T-helper 1 cell treated with Interleukin-12 subunit alpha and Interleukin-12 subunit beta and Interleukin-4 antibody, amounts not matched to agents 30 μg/mL and 1 μg/mL, for 36 hours (primary cell): Measurements from ENCODE around the gene PBXIP1.

ENCODE experiments used
- H3K27ac Mint-ChIP-seq: one replicate; pipeline ENCODE4 v1.8.0; 2021; ENCODE audit warnings: mild to moderate bottlenecking, mixed read lengths
- H3K27me3 Mint-ChIP-seq: one replicate; pipeline ENCODE4 v1.8.0; 2021; ENCODE audit warnings: low read depth, mixed read lengths
- H3K36me3 Mint-ChIP-seq: one replicate; pipeline ENCODE4 v1.8.0; 2021; ENCODE audit warnings: low read depth, mixed read lengths
- H3K4me1 Mint-ChIP-seq: one replicate; pipeline ENCODE4 v1.8.0; 2021; ENCODE audit warnings: low read depth, mixed read lengths
- H3K4me3 Mint-ChIP-seq: one replicate; pipeline ENCODE4 v1.8.0; 2021; ENCODE audit warnings: mild to moderate bottlenecking, moderate library complexity, mixed read lengths
- H3K9me3 Mint-ChIP-seq: one replicate; pipeline ENCODE4 v1.8.0; 2021; ENCODE audit warnings: mixed read lengths

Gene PBXIP1, protein sequence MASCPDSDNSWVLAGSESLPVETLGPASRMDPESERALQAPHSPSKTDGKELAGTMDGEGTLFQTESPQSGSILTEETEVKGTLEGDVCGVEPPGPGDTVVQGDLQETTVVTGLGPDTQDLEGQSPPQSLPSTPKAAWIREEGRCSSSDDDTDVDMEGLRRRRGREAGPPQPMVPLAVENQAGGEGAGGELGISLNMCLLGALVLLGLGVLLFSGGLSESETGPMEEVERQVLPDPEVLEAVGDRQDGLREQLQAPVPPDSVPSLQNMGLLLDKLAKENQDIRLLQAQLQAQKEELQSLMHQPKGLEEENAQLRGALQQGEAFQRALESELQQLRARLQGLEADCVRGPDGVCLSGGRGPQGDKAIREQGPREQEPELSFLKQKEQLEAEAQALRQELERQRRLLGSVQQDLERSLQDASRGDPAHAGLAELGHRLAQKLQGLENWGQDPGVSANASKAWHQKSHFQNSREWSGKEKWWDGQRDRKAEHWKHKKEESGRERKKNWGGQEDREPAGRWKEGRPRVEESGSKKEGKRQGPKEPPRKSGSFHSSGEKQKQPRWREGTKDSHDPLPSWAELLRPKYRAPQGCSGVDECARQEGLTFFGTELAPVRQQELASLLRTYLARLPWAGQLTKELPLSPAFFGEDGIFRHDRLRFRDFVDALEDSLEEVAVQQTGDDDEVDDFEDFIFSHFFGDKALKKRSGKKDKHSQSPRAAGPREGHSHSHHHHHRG

DNA sequence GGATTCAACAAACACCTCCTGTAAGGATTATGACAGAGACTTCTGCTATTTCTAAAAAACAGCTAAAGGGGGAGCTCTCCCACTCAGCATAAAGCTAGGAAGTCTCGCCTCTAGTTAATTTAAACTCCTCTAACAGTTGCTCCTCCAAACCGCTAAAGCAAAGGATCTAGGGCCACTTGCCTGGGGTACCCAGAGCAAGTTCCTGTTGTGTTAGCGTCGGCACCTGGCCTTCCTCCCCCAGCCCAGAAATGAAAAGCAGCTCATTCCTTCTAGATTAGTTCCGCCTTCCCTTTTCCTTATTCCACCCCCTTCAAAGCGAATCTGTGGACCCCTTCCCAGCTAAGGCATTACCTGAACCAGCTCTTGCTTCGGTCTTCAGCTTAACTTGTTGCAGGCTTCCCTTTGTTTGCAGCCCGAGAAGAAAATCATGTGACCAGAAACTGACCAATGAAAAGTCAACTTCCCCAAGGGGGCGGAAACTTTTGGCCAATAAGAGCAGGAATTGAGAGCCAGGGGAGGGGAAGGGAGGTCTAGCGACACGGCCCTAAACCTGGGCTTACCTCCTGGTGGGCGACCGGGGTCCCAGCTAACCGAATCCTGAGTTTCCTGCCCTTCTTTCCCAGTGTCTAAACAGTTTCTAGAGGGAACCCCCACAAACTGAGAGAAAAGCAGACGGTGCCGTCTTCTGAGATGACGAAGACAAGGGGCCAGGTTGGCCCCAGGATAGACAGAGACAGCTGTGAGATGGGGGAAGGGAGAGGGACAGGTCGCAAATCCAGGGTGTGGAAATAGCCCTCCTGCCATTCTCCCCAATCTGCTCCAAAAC lies at the start of gene PBXIP1:
PBXIP1 (minus strand) TSS at position 382 of the 826 bp plus-strand sequence. CDS start 2,378 bp downstream, outside the sequence.
- Mint-ChIP-seq H3K4me3 (peak within 1 kb of the TSS; percentile 98), H3K4me1 (peaks cover 65% of the 10 kb centered on the region), H3K27me3 (no peaks in the 10 kb centered on the region), H3K27ac (peak within 1 kb of the TSS; percentile 100), H3K9me3 (no peaks in the 10 kb centered on the region), H3K36me3 (peaks cover 28% of the 10 kb centered on the region)

DNA sequence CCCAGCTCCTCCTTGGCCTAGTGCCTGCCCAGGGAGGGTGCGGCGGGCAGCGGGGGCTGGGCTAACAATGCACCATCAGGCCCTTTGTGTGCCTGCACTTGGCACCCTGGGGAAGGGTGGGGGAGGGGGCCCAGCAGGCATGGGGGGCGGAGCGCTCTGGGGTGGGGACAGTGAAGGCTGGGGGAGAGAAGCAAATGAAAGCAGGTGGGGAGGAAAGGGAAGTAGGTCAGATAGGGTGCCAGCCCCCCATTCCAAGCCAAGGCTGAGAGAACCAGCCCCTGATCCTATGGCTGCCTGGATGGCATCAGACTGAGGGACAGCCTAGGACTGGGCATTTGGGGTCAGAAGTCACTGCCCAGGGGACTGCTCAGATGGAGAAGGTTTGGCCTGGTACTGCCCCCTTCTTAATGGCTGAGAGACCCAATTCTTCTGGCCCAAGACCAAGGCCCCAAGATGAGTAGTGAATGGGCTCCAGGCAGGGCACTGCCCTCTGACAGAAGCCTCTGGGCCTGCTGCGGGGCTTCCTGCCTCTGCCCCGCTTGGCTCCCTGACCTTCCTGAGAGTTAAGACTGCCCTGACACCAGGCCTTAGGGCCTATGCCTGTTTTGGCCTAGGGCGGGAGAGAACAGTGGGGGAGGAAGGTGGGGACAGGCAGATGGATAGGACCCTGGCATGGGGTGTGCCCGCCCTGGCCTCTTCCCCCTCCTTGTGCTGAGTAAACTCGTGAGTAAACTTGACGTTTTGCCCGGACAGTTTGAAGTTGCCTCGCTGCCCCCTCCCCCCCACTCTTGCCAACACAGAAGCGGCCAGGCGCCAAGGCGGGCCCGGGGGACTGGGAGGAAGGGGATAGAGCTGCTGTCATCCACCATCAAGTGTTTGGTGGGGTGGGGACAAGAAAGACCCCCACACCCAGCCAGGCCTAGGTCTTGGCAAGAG lies 49.4 kb upstream of the PBXIP1 start:
- Mint-ChIP-seq H3K4me1 (peaks cover 41% of the 10 kb centered on the region), H3K4me3 (peak overlapping the region; percentile 88)

DNA sequence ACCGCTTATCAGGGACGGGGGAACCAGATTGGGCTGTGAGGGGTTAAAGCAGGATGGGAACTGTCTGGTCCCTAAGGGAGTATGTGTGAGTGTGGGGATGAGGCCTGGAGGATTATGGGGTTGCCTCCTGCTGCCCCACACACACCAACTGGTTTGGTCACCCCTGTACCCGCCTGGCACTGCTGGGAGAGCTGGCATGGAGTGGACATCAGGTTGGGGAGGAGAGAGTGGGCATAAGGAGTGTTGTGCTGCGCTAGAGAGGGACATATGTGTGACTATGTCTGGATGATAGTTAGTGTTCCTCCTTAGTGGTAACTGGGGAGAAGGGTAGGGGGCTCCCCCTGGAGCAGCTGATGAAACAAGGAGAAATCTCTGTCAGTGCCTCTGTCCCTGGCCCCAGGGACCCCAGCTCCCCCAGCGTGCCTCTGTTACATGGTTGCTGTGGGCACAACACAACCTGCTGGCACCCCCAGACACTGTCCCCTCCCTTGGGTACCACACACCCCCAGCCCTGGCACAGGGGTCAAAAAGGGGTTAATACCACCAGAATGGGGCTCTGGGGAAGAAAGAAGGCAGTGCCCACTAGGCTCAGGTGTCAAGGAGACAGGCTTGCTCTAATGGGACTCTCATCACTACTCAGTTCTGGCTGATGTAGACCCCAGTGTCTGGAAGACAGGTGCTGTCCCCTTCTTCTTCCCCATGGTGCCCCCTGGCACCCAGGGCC lies 48.6 kb upstream of the PBXIP1 start:
- Mint-ChIP-seq H3K36me3 (peaks cover 9% of the 10 kb centered on the region), H3K4me3 (peak overlapping the region; percentile 88), H3K4me1 (peaks cover 43% of the 10 kb centered on the region), H3K9me3 (no peaks in the 10 kb centered on the region), H3K27me3 (no peaks in the 10 kb centered on the region), H3K27ac (peak overlapping the region; percentile 96)

More for the DNA sequence above, 49.4 kb upstream of the PBXIP1 start:
- Mint-ChIP-seq H3K27ac (peak overlapping the region; percentile 96), H3K27me3 (no peaks in the 10 kb centered on the region), H3K9me3 (no peaks in the 10 kb centered on the region), H3K36me3 (peaks cover 15% of the 10 kb centered on the region)

DNA sequence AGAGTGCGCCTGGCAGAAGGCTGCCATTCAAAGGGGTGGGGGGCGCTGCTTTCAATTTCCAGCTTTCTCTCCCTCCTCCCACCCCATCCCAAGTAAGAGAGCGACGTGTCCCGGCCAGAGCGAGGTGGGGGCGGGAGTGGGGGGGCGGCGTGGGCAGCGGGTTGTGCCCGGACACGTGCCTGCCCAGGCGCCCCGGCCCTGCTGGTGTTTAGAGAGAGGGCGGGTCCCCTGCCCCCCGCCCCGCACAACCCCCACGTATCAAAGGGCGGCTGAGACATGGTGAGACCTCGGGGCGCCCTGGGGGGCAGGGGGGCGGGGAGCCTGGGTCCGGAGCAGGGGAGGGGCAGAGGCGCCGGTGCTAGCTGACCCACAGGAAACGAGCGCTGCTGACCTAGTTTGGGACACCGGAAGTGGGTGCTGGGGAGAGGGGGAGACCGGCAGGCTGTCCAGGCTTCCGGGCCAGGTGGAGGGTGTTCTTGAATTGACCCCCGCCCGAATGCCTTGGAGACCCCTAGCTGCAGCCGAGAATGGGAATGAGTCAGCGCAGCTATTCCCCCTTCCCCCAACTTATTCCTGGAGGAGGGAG lies 48.0 kb upstream of the PBXIP1 start:
- Mint-ChIP-seq H3K27ac (peak overlapping the region; percentile 96), H3K4me1 (peaks cover 44% of the 10 kb centered on the region), H3K4me3 (peak overlapping the region; percentile 99), H3K36me3 (peaks cover 6% of the 10 kb centered on the region), H3K9me3 (no peaks in the 10 kb centered on the region), H3K27me3 (no peaks in the 10 kb centered on the region)

DNA sequence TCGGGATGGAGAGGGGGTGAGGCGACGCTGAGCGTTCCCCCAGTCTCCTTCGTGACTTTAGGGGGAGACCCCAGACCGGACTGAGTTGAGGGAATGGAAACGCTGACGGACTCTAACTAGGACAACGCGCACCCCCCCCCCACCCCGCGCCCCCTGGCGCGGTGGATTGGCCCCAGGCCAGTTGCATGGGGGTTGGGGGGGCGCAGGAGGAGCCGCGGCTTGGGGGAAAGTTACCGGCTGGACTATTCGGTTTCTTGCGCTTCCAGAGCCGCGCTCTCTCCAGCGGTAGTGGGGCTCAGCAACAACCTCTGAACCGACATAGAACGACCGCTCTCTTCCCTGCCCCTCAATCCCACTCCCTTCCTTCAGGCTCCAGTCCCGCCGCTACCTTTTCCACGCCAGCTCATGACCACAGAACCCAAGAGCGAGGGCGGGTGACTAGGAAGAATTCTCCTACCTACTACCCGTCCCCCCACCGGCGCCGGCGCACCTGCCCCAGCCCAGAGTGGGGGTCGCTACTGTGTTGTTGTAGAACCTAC lies 47.4 kb upstream of the PBXIP1 start:
- Mint-ChIP-seq H3K27me3 (no peaks in the 10 kb centered on the region), H3K4me1 (peaks cover 44% of the 10 kb centered on the region), H3K9me3 (no peaks in the 10 kb centered on the region), H3K4me3 (peak overlapping the region; percentile 99), H3K27ac (peak overlapping the region; percentile 93), H3K36me3 (peaks cover 5% of the 10 kb centered on the region)

DNA sequence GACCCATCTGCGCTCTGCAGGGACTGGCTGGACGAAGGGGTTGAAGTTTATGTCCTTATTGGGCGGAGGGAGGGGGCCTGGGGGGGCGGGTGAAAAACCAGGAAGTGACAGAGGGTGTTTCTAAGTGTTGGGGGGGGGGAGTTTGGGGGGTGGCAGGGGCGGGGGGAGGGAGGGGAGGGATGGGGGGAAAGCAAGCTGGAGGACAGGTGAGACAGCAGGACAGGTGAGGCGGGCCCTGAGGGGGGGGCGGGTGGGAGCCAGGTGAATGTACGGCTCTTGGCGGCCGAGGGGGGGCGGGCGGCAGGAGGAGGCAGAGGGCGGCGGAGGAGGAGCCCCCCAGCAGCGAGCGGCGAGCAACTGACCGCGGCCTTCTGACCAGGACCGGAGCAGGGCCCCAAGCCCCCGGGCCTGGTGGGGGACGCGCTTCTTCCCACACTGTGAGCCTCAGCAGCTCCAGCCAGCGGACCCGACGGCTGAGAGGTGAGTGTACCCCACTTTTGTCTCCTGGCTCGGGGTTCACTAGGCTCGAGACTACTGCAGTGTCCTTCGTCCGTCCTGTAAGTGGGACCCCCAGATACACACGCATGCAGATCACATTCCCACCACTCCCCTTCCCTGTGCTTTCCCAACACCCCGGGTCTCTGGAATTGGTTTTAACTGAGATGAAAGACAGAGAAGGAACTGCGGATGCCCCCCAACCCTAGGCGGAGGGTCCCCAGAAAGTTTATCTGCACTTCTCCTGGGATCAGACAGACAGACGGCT lies 46.7 kb upstream of the PBXIP1 start, which contains the start of gene ZBTB7B:
ZBTB7B (plus strand) TSS at position 339 of the 763 bp plus-strand sequence. CDS start 11,859 bp downstream, outside the sequence.
- Mint-ChIP-seq H3K4me1 (peaks cover 48% of the 10 kb centered on the region), H3K27ac (peak within 1 kb of the TSS; percentile 97), H3K9me3 (no peaks in the 10 kb centered on the region), H3K4me3 (peak within 1 kb of the TSS; percentile 99), H3K27me3 (no peaks in the 10 kb centered on the region), H3K36me3 (peaks cover 5% of the 10 kb centered on the region)

DNA sequence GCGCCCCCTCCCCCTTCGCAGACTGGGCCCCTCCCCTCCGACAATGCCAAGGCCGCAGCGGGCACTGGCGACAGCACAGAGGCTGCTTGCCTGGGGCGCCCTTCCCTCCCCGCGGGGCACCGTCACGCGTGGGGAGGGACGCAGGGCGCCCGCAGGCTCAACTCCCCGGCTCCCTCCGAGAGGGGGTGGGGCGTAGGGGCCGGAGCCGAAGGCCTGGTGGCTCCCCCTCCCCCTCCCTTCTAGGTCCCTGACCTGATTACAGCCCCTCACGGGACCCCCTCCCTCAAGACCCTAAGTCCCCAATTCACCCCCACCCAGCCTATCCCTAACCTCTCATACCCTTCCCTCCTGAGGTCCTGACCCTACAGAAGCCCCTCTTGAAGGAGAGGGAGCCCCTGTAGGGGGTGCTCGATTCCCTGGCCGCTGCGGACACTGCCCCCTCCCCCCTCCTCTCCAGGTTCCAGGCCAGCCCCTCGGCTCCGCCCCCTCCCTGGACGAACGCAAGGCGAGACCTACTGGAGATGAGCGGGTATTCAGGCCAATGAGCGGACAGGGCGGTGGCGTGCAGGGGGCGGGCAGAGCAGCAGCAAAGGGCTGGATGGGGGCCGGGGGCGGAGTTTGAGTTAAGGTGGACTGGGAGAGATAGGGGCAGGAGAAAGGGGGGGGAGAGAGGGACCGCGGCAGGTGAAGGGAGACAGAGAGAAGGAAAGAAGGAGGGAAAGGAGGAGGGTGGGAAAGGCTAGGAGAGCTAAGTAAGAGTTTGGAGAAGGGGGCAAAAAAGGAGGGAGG lies 46.0 kb upstream of the PBXIP1 start:
- H3K27ac Mint-ChIP-seq: peak overlapping the region; percentile 97
- H3K9me3 Mint-ChIP-seq: no peaks in the 10 kb centered on the region
- peaks cover 5% of the 10 kb centered on the region for H3K36me3 Mint-ChIP-seq
- H3K4me3 Mint-ChIP-seq: peak overlapping the region; percentile 99
- no peaks in the 10 kb centered on the region for H3K27me3 Mint-ChIP-seq
- peaks cover 51% of the 10 kb centered on the region for H3K4me1 Mint-ChIP-seq

DNA sequence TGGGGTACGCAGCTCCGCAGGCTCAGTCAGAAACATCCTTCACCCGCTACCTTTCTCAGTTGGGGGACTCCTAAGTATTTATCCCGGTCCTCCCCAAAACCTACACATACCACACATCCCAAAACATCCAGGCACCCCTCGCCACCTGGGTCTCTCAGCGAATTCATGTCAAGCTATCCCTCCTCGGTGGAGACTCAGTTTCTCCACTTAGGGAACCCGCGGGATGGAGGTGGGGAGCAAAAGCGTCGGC lies 45.5 kb upstream of the PBXIP1 start:
- no peaks in the 10 kb centered on the region for H3K27me3 Mint-ChIP-seq
- peak overlapping the region; percentile 99 for H3K4me3 Mint-ChIP-seq
- peaks cover 46% of the 10 kb centered on the region for H3K4me1 Mint-ChIP-seq
- no peaks in the 10 kb centered on the region for H3K9me3 Mint-ChIP-seq
- H3K27ac Mint-ChIP-seq: peak overlapping the region; percentile 91
- peaks cover 5% of the 10 kb centered on the region for H3K36me3 Mint-ChIP-seq

DNA sequence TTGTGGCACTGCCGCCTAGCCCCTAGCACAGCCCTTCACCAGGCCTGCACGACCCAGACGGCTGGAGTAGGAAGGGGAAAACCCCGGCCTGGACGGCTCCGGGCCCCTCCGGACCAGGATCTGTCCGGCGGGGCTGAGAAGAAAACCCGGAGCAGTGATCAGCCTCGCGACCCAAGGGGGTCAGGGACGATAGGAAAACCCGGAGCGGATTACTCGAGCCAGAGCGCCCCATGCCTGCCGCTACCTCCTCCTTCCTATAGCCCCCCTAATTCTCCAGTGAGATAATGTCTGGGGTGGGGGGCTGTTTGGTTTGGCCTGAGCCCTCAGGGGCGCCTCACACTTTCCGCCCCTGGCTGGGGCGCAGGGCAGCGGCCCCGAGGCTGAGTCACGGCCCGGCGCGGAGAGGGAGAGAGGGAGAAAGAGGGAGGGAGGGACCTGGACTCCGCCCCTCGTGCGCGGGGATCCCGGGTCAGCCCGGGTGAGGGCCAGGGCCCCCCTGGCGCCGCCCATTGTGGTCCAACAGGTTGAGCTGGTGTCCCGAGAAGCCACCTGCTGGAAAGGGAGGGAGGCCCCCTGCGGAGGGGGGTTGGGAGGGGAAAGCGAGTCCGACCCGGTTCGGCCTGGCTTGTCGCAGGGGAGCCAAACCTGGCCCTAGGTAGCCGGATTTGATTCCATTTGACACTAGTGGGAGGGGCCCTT lies 45.0 kb upstream of the PBXIP1 start:
- no peaks in the 10 kb centered on the region for H3K9me3 Mint-ChIP-seq
- peaks cover 5% of the 10 kb centered on the region for H3K36me3 Mint-ChIP-seq
- H3K27me3 Mint-ChIP-seq: no peaks in the 10 kb centered on the region
- H3K4me1 Mint-ChIP-seq: peaks cover 41% of the 10 kb centered on the region
- H3K27ac Mint-ChIP-seq: peak overlapping the region; percentile 91
- peak overlapping the region; percentile 99 for H3K4me3 Mint-ChIP-seq

DNA sequence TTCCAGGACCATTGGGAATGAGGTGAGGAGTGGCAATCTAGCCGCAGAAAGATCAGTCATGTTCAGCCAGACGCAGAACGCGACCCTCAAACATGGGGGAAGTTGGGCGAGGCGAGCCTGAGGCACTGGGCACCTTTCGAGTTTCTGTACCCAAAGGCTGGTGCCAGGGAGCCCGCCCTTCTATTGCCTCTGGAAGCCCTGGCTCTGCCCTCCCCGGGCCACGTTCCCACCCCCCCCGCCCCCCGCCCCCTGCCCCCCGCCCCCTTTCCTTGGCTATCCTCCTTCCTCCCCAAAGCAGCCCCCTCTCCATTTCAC lies 44.5 kb upstream of the PBXIP1 start:
- Mint-ChIP-seq H3K27ac (peak overlapping the region; percentile 93), H3K9me3 (no peaks in the 10 kb centered on the region), H3K4me3 (peak overlapping the region; percentile 83), H3K27me3 (no peaks in the 10 kb centered on the region), H3K4me1 (peaks cover 37% of the 10 kb centered on the region), H3K36me3 (peaks cover 5% of the 10 kb centered on the region)
